Measurements from ENCODE around the gene ACAP3. TPM values are rescaled to one million over a fixed set of nuclear protein-coding genes. Genes with fewer than 3 reads are reported as not detected.

Gene ACAP3
- total RNA-seq, 2 experiments from 2014 or later: 17.5 to 24.3 TPM

DNA sequence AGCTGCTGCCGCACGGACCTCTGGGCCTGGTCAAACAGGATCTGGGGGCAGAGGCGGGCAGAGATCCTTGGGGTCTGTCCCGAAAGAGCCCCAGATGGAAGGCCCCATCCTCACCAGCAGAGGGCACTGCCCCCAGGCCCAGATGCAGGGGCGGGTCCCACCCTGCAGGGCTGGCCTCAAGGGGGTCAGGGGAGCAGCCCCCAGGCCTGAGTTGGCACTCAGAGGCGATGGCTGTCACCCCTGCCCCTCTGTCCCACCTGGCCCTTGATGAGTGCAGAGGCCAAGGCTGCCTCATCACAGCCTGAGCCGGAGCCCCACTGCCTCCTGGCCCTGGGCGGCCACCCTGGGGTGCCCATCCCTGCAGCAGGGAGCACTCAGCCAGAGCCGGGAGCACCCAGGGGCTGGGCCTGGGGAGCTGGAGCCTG lies 5.7 kb downstream of the ACAP3 start:
- POLR2A ChIA-PET: no interaction called here
- Mint-ChIP-seq H3K36me3 (ENCODE audit: low read depth) (no peaks in the 10 kb centered on the region), H3K27me3 (no peaks in the 10 kb centered on the region), H3K27ac (no peak overlapping the region), H3K4me3 (no peak overlapping the region), H3K9me3 (ENCODE audit: low read depth) (no peaks in the 10 kb centered on the region), H3K4me1 (peaks cover 19% of the 10 kb centered on the region)
- intact Hi-C loops (cut with DNase I, micrococcal nuclease): loop anchor here in 1 of 2 experiments (10.0 kb wide), 1 partner anchor 267 kb away; no protein-coding TSS in a partner anchor
- CTCF ChIA-PET: no interaction called here
- ATAC-seq (no peak), DNase-seq (peak; percentile 36)

DNA sequence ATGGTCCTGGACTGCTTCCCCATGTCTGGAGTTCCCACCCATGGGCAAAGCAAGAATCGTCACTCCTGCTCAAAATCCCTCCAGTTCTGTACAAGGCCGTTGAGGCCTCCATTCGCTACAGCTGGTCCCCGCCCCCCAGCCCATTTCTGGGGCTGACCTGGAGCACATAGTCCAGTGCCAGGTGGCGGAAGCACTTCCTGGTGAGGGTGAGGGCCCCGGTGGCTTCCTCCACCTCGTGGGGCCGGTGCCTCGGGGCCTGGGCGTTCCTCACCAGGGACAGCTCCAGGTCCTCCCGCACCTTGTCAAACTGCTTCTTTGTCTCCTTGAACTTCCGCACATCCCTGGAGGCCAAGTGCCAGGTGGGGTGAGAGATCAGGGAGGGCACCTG lies 7.4 kb downstream of the ACAP3 start:
- DNase-seq (no peak), ATAC-seq (no peak)
- intact Hi-C loops (cut with DNase I, micrococcal nuclease): loop anchor here in 1 of 2 experiments (10.0 kb wide), 1 partner anchor 266 kb away; no protein-coding TSS in a partner anchor
- POLR2A ChIA-PET: no interaction called here
- H3K27ac Mint-ChIP-seq: no peak overlapping the region
- CTCF ChIA-PET: interaction anchor here (0.6 to 1.0 kb wide), 4 partner anchors 16 to 278 kb away, joined by 3 read pairs; partner anchors contain the start of gene UBE2J2
- no peaks in the 10 kb centered on the region for H3K36me3 Mint-ChIP-seq (ENCODE audit: low read depth)
- H3K4me3 Mint-ChIP-seq: no peak overlapping the region
- H3K27me3 Mint-ChIP-seq: no peaks in the 10 kb centered on the region
- H3K4me1 Mint-ChIP-seq: peaks cover 4% of the 10 kb centered on the region
- no peaks in the 10 kb centered on the region for H3K9me3 Mint-ChIP-seq (ENCODE audit: low read depth)

DNA sequence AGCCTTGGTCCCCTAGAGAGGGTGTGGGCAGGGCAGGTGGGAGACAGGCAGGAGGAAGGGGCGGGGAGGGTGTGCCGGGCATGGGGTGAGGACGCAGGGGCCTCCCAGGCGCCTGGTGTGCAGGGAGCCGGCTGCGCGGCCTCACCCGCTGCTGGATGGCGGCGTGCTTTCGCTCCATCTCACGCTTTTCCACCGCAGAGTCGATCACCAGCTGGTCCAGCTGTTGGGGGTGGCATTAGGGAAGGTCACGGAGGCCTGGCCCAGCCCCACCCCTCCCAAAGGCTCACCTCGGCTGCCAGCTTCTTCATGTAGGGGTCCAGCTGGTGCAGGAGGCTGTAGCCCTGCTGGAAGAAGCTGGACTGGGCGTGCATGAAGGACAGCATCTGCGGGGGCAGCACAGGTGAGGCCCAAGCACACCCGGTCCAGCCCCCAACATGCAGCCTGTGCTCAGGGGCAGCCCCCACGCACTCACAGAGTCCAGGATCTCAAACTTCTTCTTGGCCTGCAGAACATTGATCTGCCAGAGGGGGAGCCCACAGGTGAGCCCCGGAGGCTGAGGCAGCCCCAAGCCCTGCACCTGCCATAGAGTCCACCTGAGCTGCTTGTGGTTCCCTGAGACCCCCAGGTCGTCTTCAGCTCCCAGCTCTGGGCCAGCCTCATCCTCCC lies 7.9 kb downstream of the ACAP3 start:
- Mint-ChIP-seq H3K4me3 (no peak overlapping the region), H3K36me3 (ENCODE audit: low read depth) (no peaks in the 10 kb centered on the region), H3K27ac (no peak overlapping the region), H3K27me3 (no peaks in the 10 kb centered on the region), H3K9me3 (ENCODE audit: low read depth) (no peaks in the 10 kb centered on the region), H3K4me1 (no peaks in the 10 kb centered on the region)
- ATAC-seq: peak; percentile 73
- DNase-seq: peak; percentile 55
- intact Hi-C loops (cut with DNase I, micrococcal nuclease): loop anchor here in 1 of 2 experiments (10.0 kb wide), 1 partner anchor 265 kb away; no protein-coding TSS in a partner anchor
- POLR2A ChIA-PET: no interaction called here
- CTCF ChIA-PET: interaction anchor here (0.6 to 1.0 kb wide), 4 partner anchors 15 to 277 kb away, joined by 3 read pairs; partner anchors contain the start of gene UBE2J2

DNA sequence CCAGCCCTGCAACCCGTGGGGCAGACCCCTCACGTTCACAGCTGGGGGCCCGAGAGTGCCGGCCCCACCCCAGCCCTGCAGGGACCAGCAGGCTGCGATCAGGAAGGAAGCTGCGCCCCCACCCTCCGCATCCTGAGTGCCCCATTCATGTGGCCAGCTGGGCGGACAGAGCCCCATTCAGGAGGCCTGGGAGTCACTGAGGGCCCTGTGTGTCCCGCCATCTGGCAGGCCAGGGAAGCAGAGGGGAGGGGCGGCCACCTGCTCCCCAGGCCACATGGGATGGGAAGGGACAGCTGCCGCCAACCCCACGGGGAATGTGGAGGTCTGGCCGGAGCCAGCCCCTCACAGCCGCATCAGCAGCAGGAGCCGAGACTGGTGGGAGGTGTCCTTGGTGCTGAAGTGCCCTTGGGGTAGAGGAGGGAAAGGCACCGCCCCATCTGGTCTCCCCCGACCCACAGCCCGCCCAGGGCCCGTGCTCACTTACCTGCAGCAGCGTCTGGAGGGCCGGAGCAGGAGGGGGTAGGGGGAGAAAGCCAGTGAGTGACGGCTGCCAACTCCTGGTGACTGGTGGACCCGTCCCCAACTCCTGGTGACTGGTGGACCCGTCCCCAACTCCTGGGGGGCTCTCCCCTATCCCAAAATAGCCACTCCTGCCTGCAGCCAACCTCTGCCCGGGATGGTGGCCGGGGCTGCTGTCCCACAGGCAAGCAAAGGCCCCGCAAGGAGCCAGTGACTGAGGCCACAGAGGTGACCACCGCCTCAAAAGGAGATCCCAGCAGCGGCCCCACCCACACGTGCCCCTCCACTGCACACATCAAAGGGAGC lies 8.7 kb downstream of the ACAP3 start:
- Mint-ChIP-seq H3K9me3 (ENCODE audit: low read depth) (no peaks in the 10 kb centered on the region), H3K27me3 (no peaks in the 10 kb centered on the region), H3K4me1 (no peaks in the 10 kb centered on the region), H3K36me3 (ENCODE audit: low read depth) (no peaks in the 10 kb centered on the region), H3K27ac (no peak overlapping the region), H3K4me3 (no peak overlapping the region)
- ATAC-seq (no peak), DNase-seq (no peak)
- POLR2A ChIA-PET: no interaction called here
- CTCF ChIA-PET: interaction anchor here (1.0 kb wide), 1 partner anchor 25 kb away, joined by 3 read pairs; the partner anchor contains the start of gene UBE2J2
- intact Hi-C loops (cut with DNase I, micrococcal nuclease): no loop called here

GRCh38 chr1:1297802-1298424 lies 9.8 kb downstream of the ACAP3 start:
- POLR2A ChIA-PET: no interaction called here

GRCh38 chr1:1296070-1297061 lies 11.4 kb downstream of the ACAP3 start:
- Mint-ChIP-seq H3K4me3 (no peak overlapping the region), H3K27ac (no peak overlapping the region), H3K9me3 (ENCODE audit: low read depth) (no peaks in the 10 kb centered on the region), H3K4me1 (no peaks in the 10 kb centered on the region), H3K36me3 (ENCODE audit: low read depth) (no peaks in the 10 kb centered on the region), H3K27me3 (no peaks in the 10 kb centered on the region)
- DNase-seq: no peak
- intact Hi-C loops (cut with DNase I, micrococcal nuclease): no loop called here
- CTCF ChIA-PET: interaction anchor here (1.3 kb wide), 1 partner anchor 19 kb away, joined by 3 read pairs; no protein-coding TSS in a partner anchor
- ATAC-seq: no peak
- POLR2A ChIA-PET: no interaction called here

More at GRCh38 chr1:1297802-1298424, 9.8 kb downstream of the ACAP3 start:
- Mint-ChIP-seq H3K4me3 (no peak overlapping the region), H3K4me1 (no peaks in the 10 kb centered on the region), H3K36me3 (ENCODE audit: low read depth) (no peaks in the 10 kb centered on the region), H3K27ac (no peak overlapping the region), H3K27me3 (no peaks in the 10 kb centered on the region), H3K9me3 (ENCODE audit: low read depth) (no peaks in the 10 kb centered on the region)
- CTCF ChIA-PET: no interaction called here
- ATAC-seq: no peak
- no peak for DNase-seq
- intact Hi-C loops (cut with DNase I, micrococcal nuclease): no loop called here

DNA sequence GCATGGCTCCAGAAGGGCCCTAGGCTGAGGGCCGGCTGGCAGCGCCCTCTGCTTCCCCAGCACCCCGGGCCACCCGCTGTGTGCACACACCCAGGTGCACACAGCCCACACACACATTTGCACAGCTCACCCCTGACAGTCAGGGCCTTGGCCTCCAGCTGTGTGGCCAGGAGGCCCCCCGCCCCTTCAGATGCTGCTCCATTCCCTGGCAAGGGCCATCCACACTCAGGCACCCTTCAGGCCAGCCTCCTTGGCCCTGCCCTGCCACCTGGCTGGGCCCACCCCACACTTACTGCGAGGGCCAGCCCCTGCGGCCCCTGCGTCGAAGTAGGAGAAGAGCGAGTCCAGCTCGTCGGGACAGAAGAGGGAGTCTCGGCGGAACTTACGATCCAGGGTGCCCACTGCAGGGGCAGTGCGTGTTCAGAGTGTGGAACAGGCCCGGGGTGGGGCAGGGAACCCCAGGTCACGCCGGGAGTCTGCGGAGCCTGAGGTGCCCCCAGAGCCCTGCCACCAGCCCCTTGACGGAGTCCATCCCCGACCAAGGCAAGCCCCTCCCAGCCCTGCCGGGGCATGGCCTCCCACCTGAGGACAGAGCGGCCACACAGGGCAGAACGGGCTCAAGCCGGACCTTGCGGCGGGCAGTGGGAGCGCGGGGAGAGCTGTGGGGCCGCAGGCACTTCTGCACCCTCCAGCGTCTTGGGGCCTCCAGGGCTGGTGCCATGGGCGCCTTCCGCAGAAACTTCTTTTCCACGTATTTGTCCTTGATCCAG lies 12.4 kb downstream of the ACAP3 start:
- intact Hi-C loops (cut with DNase I, micrococcal nuclease): no loop called here
- ChIA-PET CTCF (interaction anchor here (1.3 kb wide), 1 partner anchor 18 kb away, joined by 3 read pairs; no protein-coding TSS in a partner anchor), POLR2A (no interaction called here)
- no peak overlapping the region for H3K4me3 Mint-ChIP-seq
- H3K27ac Mint-ChIP-seq: no peak overlapping the region
- H3K4me1 Mint-ChIP-seq: no peaks in the 10 kb centered on the region
- no peaks in the 10 kb centered on the region for H3K9me3 Mint-ChIP-seq (ENCODE audit: low read depth)
- no peak for DNase-seq
- no peaks in the 10 kb centered on the region for H3K27me3 Mint-ChIP-seq
- no peaks in the 10 kb centered on the region for H3K36me3 Mint-ChIP-seq (ENCODE audit: low read depth)
- no peak for ATAC-seq

DNA sequence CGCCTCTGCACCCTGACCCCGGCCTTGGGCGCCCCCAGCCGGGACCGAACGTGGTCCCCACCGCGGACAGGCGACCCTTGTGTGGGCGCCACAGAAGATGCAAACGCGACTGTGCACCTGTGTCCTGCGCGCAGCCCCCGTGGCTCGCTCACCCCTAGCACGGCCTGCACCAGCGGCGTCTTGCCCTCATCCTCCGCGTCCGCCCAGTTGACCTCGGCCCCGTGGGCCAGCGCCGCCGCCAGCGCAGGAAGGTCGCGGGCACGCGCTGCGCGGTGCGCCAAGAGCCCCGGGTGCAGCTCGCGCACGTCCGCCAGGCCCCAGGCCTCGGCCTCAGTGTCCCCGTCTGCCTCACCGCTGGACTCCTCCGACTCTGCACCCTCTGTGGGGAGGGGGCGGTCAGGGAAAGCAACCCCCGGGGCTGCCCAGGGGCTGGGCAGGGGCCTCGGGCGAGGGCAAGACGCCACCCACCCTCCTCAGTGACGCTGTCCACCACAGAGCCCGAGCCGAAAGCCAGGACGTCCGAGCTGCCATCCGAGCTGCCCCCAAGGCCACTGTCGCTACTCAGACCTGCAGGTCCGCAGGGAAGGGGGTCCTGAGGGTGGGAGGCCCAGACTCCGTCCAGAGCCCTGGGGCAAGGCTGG lies 13.4 kb downstream of the ACAP3 start:
- no peak overlapping the region for H3K27ac Mint-ChIP-seq
- no peaks in the 10 kb centered on the region for H3K36me3 Mint-ChIP-seq (ENCODE audit: low read depth)
- H3K27me3 Mint-ChIP-seq: no peaks in the 10 kb centered on the region
- no peak overlapping the region for H3K4me3 Mint-ChIP-seq
- no peaks in the 10 kb centered on the region for H3K4me1 Mint-ChIP-seq
- ATAC-seq: no peak
- DNase-seq: no peak
- CTCF ChIA-PET: no interaction called here
- intact Hi-C loops (cut with DNase I, micrococcal nuclease): loop anchor here (5.0 kb wide), 2 partner anchors 172 to 312 kb away; partner anchors contain the start of gene PERM1 (in 1 of the 2)
- no peaks in the 10 kb centered on the region for H3K9me3 Mint-ChIP-seq (ENCODE audit: low read depth)
- POLR2A ChIA-PET: no interaction called here

- intact Hi-C loops (cut with DNase I, micrococcal nuclease): loop anchor here (5.0 kb wide), 2 partner anchors 171 to 311 kb away; partner anchors contain the start of gene PERM1 (in 1 of the 2)
- no peaks in the 10 kb centered on the region for H3K27me3 Mint-ChIP-seq
- DNase-seq (no peak), ATAC-seq (no peak)
- CTCF ChIA-PET: interaction anchor here (0.6 kb wide), 1 partner anchor 171 kb away, joined by 4 read pairs; no protein-coding TSS in a partner anchor
- H3K36me3 Mint-ChIP-seq (ENCODE audit: low read depth): no peaks in the 10 kb centered on the region
- no peaks in the 10 kb centered on the region for H3K9me3 Mint-ChIP-seq (ENCODE audit: low read depth)
- no peak overlapping the region for H3K4me3 Mint-ChIP-seq
- POLR2A ChIA-PET: no interaction called here
- no peak overlapping the region for H3K27ac Mint-ChIP-seq
- H3K4me1 Mint-ChIP-seq: no peaks in the 10 kb centered on the region
Observed at GRCh38 chr1:1293263-1294249, 14.2 kb downstream of the ACAP3 start.

Measured in activated CD4-positive, alpha-beta T cell treated with anti-CD3 and anti-CD28 coated beads for 36 hours (primary cell).